ENCODE results near the gene ADORA1.
A peak's percentile ranks its signal among the peaks of the same experiment; 100 is the strongest.

ADORA1 gene

GRCh38 chr1:203213126-203213525 lies 85.6 kb downstream of the ADORA1 start:
- DNase-seq (ENCODE audit: low read depth) = no peak

GRCh38 chr1:203214871-203215270 lies 87.3 kb downstream of the ADORA1 start:
- no peak for DNase-seq (ENCODE audit: low read depth)

GRCh38 chr1:203215573-203215972 lies 88.0 kb downstream of the ADORA1 start:
- no peak for DNase-seq (ENCODE audit: low read depth)

- peak; percentile 32 for DNase-seq (ENCODE audit: low read depth)
Observed at GRCh38 chr1:203216274-203217138, 89.0 kb downstream of the ADORA1 start.

All from stimulated activated CD8-positive, alpha-beta memory T cell treated with anti-CD3 and anti-CD28 coated beads, Interleukin-15, amount 100 ng/mL, for 1 hour (primary cell).